Brain microvascular endothelial cell (primary cell): Measurements from ENCODE around the gene POLD2.

Source experiments
- DNase-seq: peaks from one replicate; pipeline ENCODE4 v3.0.0-alpha.2; 2020
- H3K27ac ChIP-seq: fragments of 250-450 bp; sonication (Bioruptor Pico); 2 replicates; pipeline ENCODE4 v1.5.1; 2020; ENCODE audit warnings: mild to moderate bottlenecking, moderate library complexity
- H3K27me3 ChIP-seq: fragments of 250-450 bp; sonication (Bioruptor Pico); replicated peaks from 2 replicates; pipeline ENCODE4 v1.5.1; 2020; ENCODE audit warnings: mild to moderate bottlenecking
- H3K36me3 ChIP-seq: fragments of 250-450 bp; sonication (Bioruptor Pico); replicated peaks from 2 replicates; pipeline ENCODE4 v1.5.1; 2020; ENCODE audit warnings: mild to moderate bottlenecking
- H3K4me3 ChIP-seq: 2 replicates; pipeline ENCODE4 v1.5.1; 2011; ENCODE audit warnings: low read depth, mild to moderate bottlenecking, control low read depth, low read length, moderate library complexity
- CTCF ChIP-seq: IDR thresholded peaks from 2 replicates; pipeline ENCODE4 v1.5.1; 2011; ENCODE audit warnings: low read depth, mild to moderate bottlenecking, moderate library complexity, low read length, control low read depth, inconsistent platforms; ENCODE audit errors: missing control alignments
- in situ Hi-C: cut with HindIII; loops from 2 replicates; pipeline ENCODE4 v1.10.0; 2017; ENCODE audit warnings: low sequenced_read_pairs, low pct_ligation_motif_present

POLD2 gene

GRCh38 chr7:44162785-44163395, 39.5 kb upstream of the POLD2 start:
- Histone ChIP-seq H3K36me3 (no peaks in the 10 kb centered on the region), H3K4me3 (no peak overlapping the region), H3K27ac (no peak overlapping the region), H3K27me3 (no peaks in the 10 kb centered on the region)
- no peak for DNase-seq
- in situ Hi-C loops, result no loop called here
- TF ChIP-seq CTCF, result no peak

GRCh38 chr7:44162179-44162578, 38.8 kb upstream of the POLD2 start:
- Histone ChIP-seq H3K36me3 (no peaks in the 10 kb centered on the region), H3K27me3 (no peaks in the 10 kb centered on the region), H3K4me3 (no peak overlapping the region), H3K27ac (no peak overlapping the region)
- DNase-seq, result no peak
- in situ Hi-C loops, result no loop called here
- TF ChIP-seq CTCF, result no peak

GRCh38 chr7:44161371-44161770, 38.0 kb upstream of the POLD2 start:
- no peaks in the 10 kb centered on the region for H3K36me3 ChIP-seq
- no peak for TF ChIP-seq CTCF
- no peak for DNase-seq
- H3K27ac ChIP-seq, result no peak overlapping the region
- no peak overlapping the region for H3K4me3 ChIP-seq
- no peaks in the 10 kb centered on the region for H3K27me3 ChIP-seq
- in situ Hi-C loops, result no loop called here

- H3K4me3 ChIP-seq, result no peak overlapping the region
- no peaks in the 10 kb centered on the region for H3K36me3 ChIP-seq
- DNase-seq, result no peak
- TF ChIP-seq CTCF, result no peak
- no peak overlapping the region for H3K27ac ChIP-seq
- in situ Hi-C loops, result no loop called here
- no peaks in the 10 kb centered on the region for H3K27me3 ChIP-seq
Observed at GRCh38 chr7:44159824-44160630, 36.7 kb upstream of the POLD2 start.

- H3K27me3 ChIP-seq, result no peaks in the 10 kb centered on the region
- in situ Hi-C loops, result no loop called here
- no peaks in the 10 kb centered on the region for H3K36me3 ChIP-seq
- H3K27ac ChIP-seq, result no peak overlapping the region
- TF ChIP-seq CTCF, result no peak
- no peak overlapping the region for H3K4me3 ChIP-seq
- no peak for DNase-seq
Observed at GRCh38 chr7:44158873-44159631, 35.7 kb upstream of the POLD2 start.
